ENCODE measurements around the gene DDX54.

GRCh38 chr12:113191227-113191626, 5.9 kb upstream of the DDX54 start:
- TF ChIP-seq CTCF (IDR thresholded peaks at IDR 0.05) (no peak), POLR2A (IDR thresholded peaks at IDR 0.05) (no peak)
